GM12891 (cell line): ENCODE data around the gene ART3.
"Not testable (repeated sequence)": the region's sequence is repeated elsewhere in the genome, so short reads cannot be mapped to it uniquely, and the experiment has no call there.

Experiments
- PAX5 ChIP-seq: IDR thresholded peaks from 2 replicates; pipeline ENCODE4 v1.6.1; 2011; ENCODE audit warnings: low read length, moderate library complexity, mild to moderate bottlenecking; ENCODE audit not compliant: insufficient read depth, severe bottlenecking
- POLR2A ChIP-seq: IDR thresholded peaks from 2 replicates; pipeline ENCODE4 v1.6.1; 2011; ENCODE audit warnings: low read depth, low read length, control low read depth
- POLR2AphosphoS5 ChIP-seq: IDR thresholded peaks from 2 replicates; pipeline ENCODE4 v1.6.1; 2011; ENCODE audit warnings: low read depth, low read length, control low read depth
- SPI1 ChIP-seq: IDR thresholded peaks from 2 replicates; pipeline ENCODE4 v1.6.1; 2011; ENCODE audit warnings: low read depth, low read length, control low read depth

GRCh38 chr4:76049860-76050416 is 24.6 kb upstream of the ART3 start:
- not testable (repeated sequence) for TF ChIP-seq PAX5, POLR2A, POLR2AphosphoS5, SPI1
